NOMO-1 treated with DMSO at 0.1 percent for 48 hours (cell line): Measurements from ENCODE around the gene GLCE.
A peak's percentile ranks its signal among the peaks of the same experiment; 100 is the strongest.

Experiments
- DNase-seq: peaks from one replicate; lab custom pipeline; 2025; ENCODE audit not compliant: unreplicated experiment; lab: John Stamatoyannopoulos, UW

Gene GLCE

GRCh38 chr15:69160141-69160993, at the start of gene GLCE:
Gene GLCE (plus strand): TSS chr15:69160635. CDS start chr15:69255807, 95,172 bp downstream.
- DNase-seq, result peak; percentile 96

GRCh38 chr15:69114331-69114928, 46.0 kb upstream of the GLCE start:
- DNase-seq, result no peak

GRCh38 chr15:69115031-69115430, 45.4 kb upstream of the GLCE start:
- DNase-seq, result no peak

DNA sequence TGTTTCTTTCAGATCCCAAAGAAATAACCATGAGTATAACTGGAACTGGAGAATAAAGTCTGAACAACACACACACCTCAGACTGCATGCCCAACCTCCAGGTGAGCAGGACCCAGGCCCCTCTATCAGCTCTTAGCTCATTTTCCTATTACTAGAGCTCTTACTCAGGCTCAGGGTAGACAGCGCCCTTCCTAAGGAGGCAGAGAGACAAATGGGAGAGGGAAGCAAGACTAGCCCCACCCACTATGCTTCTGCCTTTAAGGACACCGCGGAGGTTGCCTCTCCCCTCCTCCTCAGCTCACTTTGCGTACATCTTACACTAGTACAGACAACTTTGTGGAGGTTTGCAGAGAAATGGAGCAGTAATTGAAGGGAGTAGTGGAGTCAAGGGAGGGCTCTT, 44.0 kb upstream of the GLCE start:
- DNase-seq, result no peak

DNA sequence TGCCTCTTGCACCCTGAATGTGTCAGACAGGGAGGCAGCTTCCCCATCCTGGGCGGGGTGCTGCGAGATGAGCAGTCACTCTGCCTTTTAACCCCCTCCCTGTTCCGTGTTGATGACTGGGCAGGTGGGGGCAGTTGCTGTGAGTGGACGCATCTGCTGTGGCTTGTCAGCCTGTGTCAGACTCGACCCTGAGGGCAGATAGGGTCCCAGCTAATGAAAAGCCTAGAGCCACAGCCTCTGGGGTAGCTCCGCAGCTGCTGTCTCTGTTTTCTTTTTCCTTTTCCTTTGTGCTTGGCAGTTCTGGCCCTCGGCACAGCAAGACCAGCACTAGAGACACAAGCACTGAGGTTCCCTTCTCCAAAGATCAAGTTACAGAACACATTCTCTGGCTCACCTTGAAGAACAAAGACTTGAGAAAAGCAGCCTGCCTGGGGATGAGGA, 43.0 kb upstream of the GLCE start:
- no peak for DNase-seq

- DNase-seq, result no peak
Observed at GRCh38 chr15:69118089-69118488, 42.3 kb upstream of the GLCE start.

DNA sequence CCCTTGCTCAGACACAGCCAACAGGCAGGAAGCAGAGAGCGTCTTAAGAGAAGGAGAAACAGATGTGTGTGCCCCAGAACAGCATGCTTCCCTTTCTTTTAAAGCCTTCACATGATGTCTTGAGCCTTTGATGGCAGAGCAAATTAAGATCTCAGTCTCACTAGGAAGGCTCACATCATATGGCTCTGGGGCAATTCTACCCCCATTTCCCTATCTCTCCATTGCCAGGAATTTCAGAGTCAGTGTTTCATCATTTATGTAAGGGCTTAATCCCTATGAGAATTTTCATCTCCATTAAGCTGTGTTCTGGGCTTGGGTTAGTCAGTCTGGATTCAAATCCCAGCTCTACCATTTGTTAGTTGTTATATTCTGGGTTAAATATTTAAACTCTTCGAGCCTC, 41.4 kb upstream of the GLCE start:
- DNase-seq, result no peak

GRCh38 chr15:69119683-69120395, 40.6 kb upstream of the GLCE start:
- no peak for DNase-seq

DNA sequence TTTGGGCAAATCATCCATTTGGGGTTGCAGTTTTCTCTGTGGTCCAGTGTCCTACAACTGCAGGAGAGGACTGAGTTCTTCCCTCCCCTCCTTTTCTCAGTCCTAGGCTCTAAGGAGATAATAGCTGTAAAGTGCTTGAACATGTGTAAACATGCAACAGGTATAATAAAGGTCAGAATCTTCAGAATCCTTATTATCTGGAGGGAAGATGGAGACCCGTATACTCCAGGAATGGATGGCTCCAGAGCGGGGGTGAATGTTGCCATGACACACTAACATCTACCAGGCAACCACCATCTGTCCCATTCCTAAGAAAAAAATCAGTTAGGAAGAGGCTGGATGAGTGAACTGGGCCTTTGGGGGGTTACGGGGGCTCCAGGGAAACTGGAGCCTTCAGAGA, 39.7 kb upstream of the GLCE start:
- DNase-seq, result no peak

GRCh38 chr15:69121198-69121828, 39.1 kb upstream of the GLCE start:
- DNase-seq, result no peak

DNA sequence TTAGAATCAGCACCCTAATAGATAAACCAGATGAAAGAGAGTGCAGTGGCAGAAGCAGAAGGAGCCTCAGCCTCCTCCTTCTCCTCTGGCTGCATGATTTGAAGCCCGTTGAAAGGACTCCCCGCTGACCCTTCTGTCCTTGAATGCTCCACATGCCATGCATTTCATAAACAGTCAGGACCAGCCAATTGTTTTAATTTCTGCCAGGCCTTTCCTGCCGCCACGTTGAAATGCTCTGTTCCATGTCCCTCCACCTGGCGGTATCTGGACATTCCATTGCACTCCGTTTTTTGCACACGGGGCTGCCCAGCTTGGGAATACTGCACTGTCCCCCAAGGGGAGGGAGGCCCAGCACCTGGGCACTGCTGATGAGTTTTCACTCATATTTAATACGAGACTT, 35.2 kb upstream of the GLCE start:
- DNase-seq, result no peak

DNA sequence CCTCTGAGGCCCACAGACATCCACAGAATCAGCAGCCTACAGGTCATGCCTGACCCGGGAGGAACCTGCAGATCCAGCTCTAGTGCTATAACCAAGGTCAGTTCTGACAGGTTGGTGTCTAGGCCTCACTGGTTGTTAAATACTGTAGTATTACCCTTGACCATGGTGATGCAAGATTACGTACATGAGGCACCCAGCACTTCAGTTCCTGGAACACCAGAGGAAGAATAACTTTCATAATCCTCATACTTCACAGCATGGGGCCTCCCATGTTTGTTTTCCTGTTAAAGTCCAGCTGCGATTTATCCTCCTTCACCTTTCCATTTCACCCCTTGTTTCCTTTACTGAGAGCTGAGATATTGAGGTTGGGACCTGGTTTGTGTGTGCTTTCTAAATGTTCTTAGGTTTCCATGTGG, 34.4 kb upstream of the GLCE start:
- DNase-seq, result peak; percentile 42

DNA sequence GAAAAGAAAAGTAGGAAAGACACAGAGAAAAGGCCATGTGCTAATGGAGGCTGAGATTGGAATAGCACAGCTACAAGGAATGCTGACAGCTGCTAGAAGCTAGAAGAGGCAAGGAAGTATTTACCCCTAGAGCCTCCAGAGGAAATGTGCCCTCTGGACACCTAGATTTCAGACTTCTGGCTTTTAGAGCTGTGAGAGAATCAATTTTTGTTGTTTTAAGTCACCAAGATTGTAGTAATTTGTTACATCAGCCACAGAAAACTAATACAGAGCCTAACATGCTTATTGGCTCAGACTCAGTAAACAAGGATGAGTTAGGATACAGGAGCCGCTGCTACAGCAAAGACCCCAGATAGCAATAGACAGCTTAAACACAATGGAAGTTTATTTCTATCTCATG, 33.1 kb upstream of the GLCE start:
- no peak for DNase-seq

- DNase-seq, result no peak
Observed at GRCh38 chr15:69128667-69129311, 31.6 kb upstream of the GLCE start.

- DNase-seq, result peak; percentile 89
Observed at GRCh38 chr15:69131362-69132220, 28.8 kb upstream of the GLCE start.

GRCh38 chr15:69132430-69132829, 28.0 kb upstream of the GLCE start:
- no peak for DNase-seq

DNA sequence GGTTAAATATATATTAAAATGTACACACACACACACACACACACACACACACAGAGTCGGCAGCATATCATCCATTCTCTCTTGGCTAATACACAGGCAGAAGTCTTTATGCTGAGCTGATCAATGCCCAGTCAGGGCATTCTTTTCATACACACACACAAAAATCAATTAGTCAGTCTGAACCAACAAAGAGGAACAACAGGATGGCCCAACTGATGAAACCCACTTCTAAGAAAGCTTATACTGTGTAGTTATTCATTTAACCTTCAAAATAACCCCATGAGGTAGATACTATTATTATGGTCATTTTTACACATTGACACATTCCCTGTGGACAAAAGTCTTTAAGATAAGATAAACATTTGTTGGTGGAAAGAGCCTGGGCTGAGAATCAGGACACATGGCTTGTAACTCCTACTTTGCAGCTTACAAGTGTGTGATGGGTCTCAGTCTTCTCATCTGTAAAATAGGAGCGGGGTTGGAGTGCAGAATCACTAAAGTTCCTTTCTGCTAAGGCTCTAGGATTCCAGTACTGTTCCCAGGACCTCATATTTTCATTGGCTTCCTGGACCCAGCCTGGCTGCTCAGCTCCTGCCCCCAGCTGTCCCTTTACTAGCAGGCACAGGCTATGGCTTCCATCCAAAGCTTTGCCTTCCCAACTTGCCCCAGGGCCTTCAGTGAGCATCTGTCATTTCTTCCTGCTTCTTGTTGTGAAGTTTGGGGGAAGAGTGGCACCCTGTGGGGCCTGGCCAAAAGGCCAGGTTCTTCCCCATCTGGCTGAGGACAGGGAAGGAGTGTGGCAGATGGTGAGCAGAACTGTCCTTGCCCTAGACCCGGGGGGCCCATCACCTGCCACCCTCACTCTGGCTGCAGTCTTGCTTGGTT, 27.2 kb upstream of the GLCE start:
- peak; percentile 37 for DNase-seq

- no peak for DNase-seq
Observed at GRCh38 chr15:69133862-69134519, 26.4 kb upstream of the GLCE start.
